GM19324 (cell line): ENCODE results near the gene RAPGEF2.

Experiments used
- ATAC-seq: cut with Tn5 transposase; IDR thresholded peaks from one replicate; pipeline ENCODE4 v1.9.1; 2021; ENCODE audit warnings: mild to moderate bottlenecking, moderate library complexity; ENCODE audit not compliant: unreplicated experiment, low FRiP score

The RAPGEF2 gene

GRCh38 chr4:159379836-159380235, 277.0 kb downstream of the RAPGEF2 start:
- ATAC-seq = no peak

- no peak for ATAC-seq
These were observed 280.1 kb downstream of the RAPGEF2 start for GRCh38 chr4:159382856-159383561.

GRCh38 chr4:159383562-159383931, 280.7 kb downstream of the RAPGEF2 start:
- no peak for ATAC-seq

- ATAC-seq = no peak
These were observed 281.1 kb downstream of the RAPGEF2 start for GRCh38 chr4:159384017-159384416.

- no peak for ATAC-seq
These were observed 281.8 kb downstream of the RAPGEF2 start for GRCh38 chr4:159384632-159385031.

- no peak for ATAC-seq
These were observed 283.7 kb downstream of the RAPGEF2 start for GRCh38 chr4:159386620-159387019.

- no peak for ATAC-seq
These were observed 286.9 kb downstream of the RAPGEF2 start for GRCh38 chr4:159389756-159390155.

GRCh38 chr4:159390648-159391047, 287.8 kb downstream of the RAPGEF2 start:
- ATAC-seq = no peak

GRCh38 chr4:159395693-159396092, 292.8 kb downstream of the RAPGEF2 start:
- ATAC-seq = no peak

GRCh38 chr4:159396151-159396550, 293.3 kb downstream of the RAPGEF2 start:
- no peak for ATAC-seq

- ATAC-seq = no peak
These were observed 295.4 kb downstream of the RAPGEF2 start for GRCh38 chr4:159398236-159398638.

GRCh38 chr4:159400558-159401225, 297.8 kb downstream of the RAPGEF2 start:
- ATAC-seq = no peak

GRCh38 chr4:159401226-159401712, 298.4 kb downstream of the RAPGEF2 start:
- ATAC-seq = no peak

GRCh38 chr4:159401791-159402380, 299.0 kb downstream of the RAPGEF2 start:
- ATAC-seq = no peak
